ENCODE measurements around the gene GATA6.

GATA6 gene

GRCh38 chr18:22175346-22175745, 6.0 kb downstream of the GATA6 start:
- TF ChIP-seq CTCF (IDR thresholded peaks at IDR 0.05; ENCODE audit: low read depth, low read length) = no peak
- no peak for DNase-seq (ENCODE audit: extremely low read depth, low read depth)

- TF ChIP-seq CTCF (IDR thresholded peaks at IDR 0.05; ENCODE audit: low read depth, low read length) = no peak
- DNase-seq (ENCODE audit: extremely low read depth, low read depth) = no peak
These were observed 7.3 kb downstream of the GATA6 start for GRCh38 chr18:22176420-22177326.

- no peak for DNase-seq (ENCODE audit: extremely low read depth, low read depth)
- TF ChIP-seq CTCF (IDR thresholded peaks at IDR 0.05; ENCODE audit: low read depth, low read length) = no peak
These were observed 8.0 kb downstream of the GATA6 start for GRCh38 chr18:22177327-22177871.

DNA sequence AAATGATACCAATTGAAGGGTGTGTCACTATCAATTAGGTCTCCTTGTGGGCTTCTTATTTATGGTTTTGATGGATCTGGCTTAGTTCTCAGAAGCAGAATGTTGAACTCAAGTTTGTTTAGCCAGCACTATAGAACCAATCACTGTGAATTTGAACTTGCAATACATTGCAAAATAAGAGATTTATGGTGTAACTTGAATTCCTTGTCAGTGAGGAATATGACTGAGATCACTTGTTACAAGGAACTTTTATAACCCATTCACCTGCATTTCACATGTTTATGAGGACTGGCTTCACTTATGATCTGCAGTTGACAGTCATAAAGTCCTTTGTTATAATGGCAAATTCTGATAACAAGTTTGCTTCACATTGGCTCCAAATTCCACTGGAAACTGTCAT, 9.8 kb downstream of the GATA6 start:
- TF ChIP-seq CTCF (IDR thresholded peaks at IDR 0.05; ENCODE audit: low read depth, low read length) = no peak
- DNase-seq (ENCODE audit: extremely low read depth, low read depth) = no peak

DNA sequence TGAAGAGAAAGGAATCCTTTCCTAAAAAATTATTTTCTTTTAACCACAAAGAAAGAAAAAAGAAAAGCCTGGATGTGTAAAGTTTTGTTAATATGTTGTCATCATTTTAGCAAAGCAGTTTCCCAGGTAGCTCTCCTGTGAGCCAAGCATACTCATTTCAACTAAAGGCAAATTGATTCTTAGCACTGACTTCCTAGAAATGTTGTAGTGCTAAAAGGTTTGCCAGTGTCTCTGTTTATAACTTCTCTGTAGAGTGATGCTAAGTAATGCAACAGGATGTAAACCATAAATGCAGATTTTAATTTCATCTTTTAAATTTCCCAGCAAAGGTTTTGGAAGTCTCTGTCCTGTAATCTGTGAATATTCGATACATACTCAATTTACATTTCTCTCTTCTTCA, 10.2 kb downstream of the GATA6 start:
- no peak for DNase-seq (ENCODE audit: extremely low read depth, low read depth)
- TF ChIP-seq CTCF (IDR thresholded peaks at IDR 0.05; ENCODE audit: low read depth, low read length) = no peak

DNA sequence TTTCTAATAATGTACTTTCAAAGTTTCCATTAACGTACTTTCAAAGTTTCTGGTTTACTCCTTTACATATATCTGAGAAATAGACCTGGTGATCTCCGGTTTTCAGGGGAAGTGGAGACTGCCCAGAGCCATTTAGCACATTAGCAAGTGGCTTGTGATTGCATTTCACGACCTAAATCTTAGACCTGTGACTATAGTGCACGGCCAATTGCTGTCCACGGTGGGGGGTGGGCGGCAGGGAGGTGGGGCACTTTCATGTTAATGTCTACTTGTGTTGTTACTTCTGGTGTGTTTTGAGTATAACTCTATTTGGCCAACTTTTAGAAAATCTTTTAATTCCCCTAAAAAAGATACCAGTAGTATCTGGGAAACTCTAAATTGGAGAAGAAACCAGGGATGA, 11.3 kb downstream of the GATA6 start:
- DNase-seq (ENCODE audit: extremely low read depth, low read depth) = no peak

More for the DNA sequence above, 11.3 kb downstream of the GATA6 start:
- TF ChIP-seq CTCF (IDR thresholded peaks at IDR 0.05; ENCODE audit: low read depth, low read length) = no peak

All from AG09319 (cell line).